ENCODE data around the gene BABAM2. TPM values are rescaled to one million over a fixed set of nuclear protein-coding genes. Genes with fewer than 3 reads are reported as not detected.
A peak's percentile ranks its signal among the peaks of the same experiment; 100 is the strongest.
"Not testable (repeated sequence)": the region's sequence is repeated elsewhere in the genome, so short reads cannot be mapped to it uniquely, and the experiment has no call there.

Gene BABAM2
- polyA plus RNA-seq, 3 donors = 33.2 to 52.8 (median 49.3) TPM

GRCh38 chr2:27967076-27967475 is 76.5 kb downstream of the BABAM2 start:
- H3K9me3 ChIP-seq (replicated peaks in 1 of 2; ENCODE audit: control insufficient read depth in 1 of 2, insufficient read depth in 1 of 2, low read length in 2 of 2) = peaks cover 21 to 29% of the 10 kb centered on the region in 2 donors
- H3K9ac ChIP-seq (ENCODE audit: insufficient read depth, low read length, poor library complexity, severe bottlenecking) = no peak overlapping the region
- Mint-ChIP-seq H3K36me3 (peaks cover 35 to 41% of the 10 kb centered on the region in 2 donors), H3K27ac (peak overlapping the region in 3 of 7 donors; percentile 12 to 57 (median 33)), H3K4me3 (no peak overlapping the region), H3K4me1 (peaks cover 34% of the 10 kb centered on the region), H3K27me3 (ENCODE audit: low read depth in 3 of 3) (peaks cover 0 to 2% (median 0%) of the 10 kb centered on the region in 3 donors), H3K9me3 (peaks cover 29 to 37% (median 31%) of the 10 kb centered on the region in 7 donors)
- TF ChIP-seq CTCF (IDR thresholded peaks at IDR 0.05) = no peak
- peaks cover 81% of the 10 kb centered on the region for H3K79me2 ChIP-seq (ENCODE audit: insufficient read depth, low read length)
- H3K36me3 ChIP-seq (replicated peaks in 1 of 2; ENCODE audit: control insufficient read depth in 1 of 2, insufficient read depth in 2 of 2, low read length in 2 of 2) = peaks cover 0 to 13% of the 10 kb centered on the region in 2 donors
- H2AFZ ChIP-seq (ENCODE audit: insufficient read depth, low read depth, low read length, poor library complexity, severe bottlenecking) = no peak overlapping the region
- no peaks in the 10 kb centered on the region for H4K20me1 ChIP-seq (ENCODE audit: insufficient read depth, low read length)
- WGBS (ENCODE audit: insufficient coverage) = no CpG with 5 or more reads among the region's 4 CpGs
- H3K27me3 ChIP-seq (ENCODE audit: control insufficient read depth in 2 of 2, insufficient read depth in 2 of 2, low read length in 2 of 2) = no peaks in the 10 kb centered on the region
- intact Hi-C loops (cut with micrococcal nuclease) = no loop called here
- DNase-seq = no peak
- H3K27ac ChIP-seq (ENCODE audit: low read depth in 1 of 2, low read length in 2 of 2) = no peak overlapping the region
- no peak overlapping the region for H3K4me2 ChIP-seq (replicated peaks; ENCODE audit: extremely low read depth, low read length, poor library complexity, severe bottlenecking)
- H3K4me1 ChIP-seq (ENCODE audit: control insufficient read depth in 1 of 2, insufficient read depth in 2 of 2, low read length in 2 of 2) = peaks cover 4 to 17% of the 10 kb centered on the region in 2 donors
- H3K4me3 ChIP-seq (replicated peaks in 1 of 3; ENCODE audit: low read depth in 2 of 3, low read length in 3 of 3) = no peak overlapping the region

GRCh38 chr2:27968045-27968444 is 77.5 kb downstream of the BABAM2 start:
- H3K79me2 ChIP-seq (ENCODE audit: insufficient read depth, low read length) = peaks cover 75% of the 10 kb centered on the region
- H3K4me1 Mint-ChIP-seq = peaks cover 33% of the 10 kb centered on the region
- H3K4me2 ChIP-seq (replicated peaks; ENCODE audit: extremely low read depth, low read length, poor library complexity, severe bottlenecking); H3K4me3 Mint-ChIP-seq; H3K27ac ChIP-seq (ENCODE audit: low read depth in 1 of 2, low read length in 2 of 2); H3K27me3 Mint-ChIP-seq (ENCODE audit: low read depth in 3 of 3); H2AFZ ChIP-seq (ENCODE audit: insufficient read depth, low read depth, low read length, poor library complexity, severe bottlenecking); H3K9ac ChIP-seq (ENCODE audit: insufficient read depth, low read length, poor library complexity, severe bottlenecking); H4K20me1 ChIP-seq (ENCODE audit: insufficient read depth, low read length); H3K27me3 ChIP-seq (ENCODE audit: control insufficient read depth in 2 of 2, insufficient read depth in 2 of 2, low read length in 2 of 2); H3K4me3 ChIP-seq (replicated peaks in 1 of 3; ENCODE audit: low read depth in 2 of 3, low read length in 3 of 3); DNase-seq; intact Hi-C loops (cut with micrococcal nuclease): not testable (repeated sequence)
- H3K27ac Mint-ChIP-seq = peak overlapping the region in 1 of 7 donors; percentile 3
- H3K9me3 Mint-ChIP-seq = peaks cover 29 to 37% (median 30%) of the 10 kb centered on the region in 7 donors
- H3K9me3 ChIP-seq (replicated peaks in 1 of 2; ENCODE audit: control insufficient read depth in 1 of 2, insufficient read depth in 1 of 2, low read length in 2 of 2) = peaks cover 21 to 29% of the 10 kb centered on the region in 2 donors
- H3K36me3 Mint-ChIP-seq = peaks cover 31 to 39% of the 10 kb centered on the region in 2 donors
- H3K36me3 ChIP-seq (replicated peaks in 1 of 2; ENCODE audit: control insufficient read depth in 1 of 2, insufficient read depth in 2 of 2, low read length in 2 of 2) = peaks cover 0 to 13% of the 10 kb centered on the region in 2 donors
- WGBS (ENCODE audit: insufficient coverage) = 100% methylated on average over 3 of the region's 4 CpGs
- peaks cover 8 to 22% of the 10 kb centered on the region in 2 donors for H3K4me1 ChIP-seq (ENCODE audit: control insufficient read depth in 1 of 2, insufficient read depth in 2 of 2, low read length in 2 of 2)

- H4K20me1 ChIP-seq (ENCODE audit: insufficient read depth, low read length); H3K27ac ChIP-seq (ENCODE audit: low read depth in 1 of 2, low read length in 2 of 2); H3K4me3 ChIP-seq (replicated peaks in 1 of 3; ENCODE audit: low read depth in 2 of 3, low read length in 3 of 3); intact Hi-C loops (cut with micrococcal nuclease); H3K4me3 Mint-ChIP-seq; H2AFZ ChIP-seq (ENCODE audit: insufficient read depth, low read depth, low read length, poor library complexity, severe bottlenecking); H3K27me3 ChIP-seq (ENCODE audit: control insufficient read depth in 2 of 2, insufficient read depth in 2 of 2, low read length in 2 of 2); H3K9ac ChIP-seq (ENCODE audit: insufficient read depth, low read length, poor library complexity, severe bottlenecking); DNase-seq; H3K4me2 ChIP-seq (replicated peaks; ENCODE audit: extremely low read depth, low read length, poor library complexity, severe bottlenecking); H3K27me3 Mint-ChIP-seq (ENCODE audit: low read depth in 3 of 3): not testable (repeated sequence)
- H3K9me3 Mint-ChIP-seq = peaks cover 25 to 32% (median 29%) of the 10 kb centered on the region in 7 donors
- H3K4me1 Mint-ChIP-seq = peaks cover 37% of the 10 kb centered on the region
- H3K36me3 Mint-ChIP-seq = peaks cover 27 to 37% of the 10 kb centered on the region in 2 donors
- peak overlapping the region in 3 of 7 donors; percentile 13 to 51 (median 14) for H3K27ac Mint-ChIP-seq
- peaks cover 8 to 28% of the 10 kb centered on the region in 2 donors for H3K4me1 ChIP-seq (ENCODE audit: control insufficient read depth in 1 of 2, insufficient read depth in 2 of 2, low read length in 2 of 2)
- peaks cover 0 to 13% of the 10 kb centered on the region in 2 donors for H3K36me3 ChIP-seq (replicated peaks in 1 of 2; ENCODE audit: control insufficient read depth in 1 of 2, insufficient read depth in 2 of 2, low read length in 2 of 2)
- peaks cover 21 to 27% of the 10 kb centered on the region in 2 donors for H3K9me3 ChIP-seq (replicated peaks in 1 of 2; ENCODE audit: control insufficient read depth in 1 of 2, insufficient read depth in 1 of 2, low read length in 2 of 2)
- peaks cover 67% of the 10 kb centered on the region for H3K79me2 ChIP-seq (ENCODE audit: insufficient read depth, low read length)
- 100% methylated on average over 1 of the region's 2 CpGs for WGBS (ENCODE audit: insufficient coverage)
Observed at GRCh38 chr2:27968957-27969356, 78.4 kb downstream of the BABAM2 start.
